22Rv1 (cell line): Measurements from ENCODE around the gene RNF43.

Source experiments
- H3K27ac ChIP-seq: fragments of 450-650 bp; 2 replicates; pipeline ENCODE4 v1.5.1; 2017
- CTCF ChIP-seq: fragments of 450-650 bp; IDR thresholded peaks from 2 replicates; pipeline ENCODE4 v1.5.1; 2017; ENCODE audit warnings: mild to moderate bottlenecking
- ZFX ChIP-seq: fragments of 450-650 bp; IDR thresholded peaks from 2 replicates; pipeline ENCODE4 v1.6.1; 2017; ENCODE audit warnings: antibody characterized with exemption, borderline replicate concordance

RNF43 gene

GRCh38 chr17:58388302-58389190 lies 28.8 kb downstream of the RNF43 start:
- H3K27ac ChIP-seq: peak overlapping the region; percentile 99
- TF ChIP-seq CTCF (no peak), ZFX (no peak)

- TF ChIP-seq CTCF (no peak), ZFX (no peak)
- peak overlapping the region; percentile 99 for H3K27ac ChIP-seq
Observed at GRCh38 chr17:58387834-58388233, 29.5 kb downstream of the RNF43 start.

GRCh38 chr17:58386708-58387107 lies 30.6 kb downstream of the RNF43 start:
- TF ChIP-seq CTCF: no peak
- no peak for TF ChIP-seq ZFX
- H3K27ac ChIP-seq: peak overlapping the region; percentile 99

GRCh38 chr17:58385359-58385899 lies 31.9 kb downstream of the RNF43 start:
- H3K27ac ChIP-seq: peak overlapping the region; percentile 99

GRCh38 chr17:58384897-58385296 lies 32.4 kb downstream of the RNF43 start:
- TF ChIP-seq CTCF (no peak), ZFX (no peak)
- peak overlapping the region; percentile 99 for H3K27ac ChIP-seq

More at GRCh38 chr17:58385359-58385899, 31.9 kb downstream of the RNF43 start:
- TF ChIP-seq CTCF (no peak), ZFX (no peak)

GRCh38 chr17:58383892-58384462 lies 33.4 kb downstream of the RNF43 start:
- TF ChIP-seq ZFX: no peak
- no peak for TF ChIP-seq CTCF
- peak overlapping the region; percentile 99 for H3K27ac ChIP-seq

- TF ChIP-seq CTCF: no peak
- TF ChIP-seq ZFX: no peak
- peak overlapping the region; percentile 99 for H3K27ac ChIP-seq
Observed at GRCh38 chr17:58382872-58383242, 34.5 kb downstream of the RNF43 start.
